ENCODE results near the gene CENPP.

- TF ChIP-seq, protein P1, sequence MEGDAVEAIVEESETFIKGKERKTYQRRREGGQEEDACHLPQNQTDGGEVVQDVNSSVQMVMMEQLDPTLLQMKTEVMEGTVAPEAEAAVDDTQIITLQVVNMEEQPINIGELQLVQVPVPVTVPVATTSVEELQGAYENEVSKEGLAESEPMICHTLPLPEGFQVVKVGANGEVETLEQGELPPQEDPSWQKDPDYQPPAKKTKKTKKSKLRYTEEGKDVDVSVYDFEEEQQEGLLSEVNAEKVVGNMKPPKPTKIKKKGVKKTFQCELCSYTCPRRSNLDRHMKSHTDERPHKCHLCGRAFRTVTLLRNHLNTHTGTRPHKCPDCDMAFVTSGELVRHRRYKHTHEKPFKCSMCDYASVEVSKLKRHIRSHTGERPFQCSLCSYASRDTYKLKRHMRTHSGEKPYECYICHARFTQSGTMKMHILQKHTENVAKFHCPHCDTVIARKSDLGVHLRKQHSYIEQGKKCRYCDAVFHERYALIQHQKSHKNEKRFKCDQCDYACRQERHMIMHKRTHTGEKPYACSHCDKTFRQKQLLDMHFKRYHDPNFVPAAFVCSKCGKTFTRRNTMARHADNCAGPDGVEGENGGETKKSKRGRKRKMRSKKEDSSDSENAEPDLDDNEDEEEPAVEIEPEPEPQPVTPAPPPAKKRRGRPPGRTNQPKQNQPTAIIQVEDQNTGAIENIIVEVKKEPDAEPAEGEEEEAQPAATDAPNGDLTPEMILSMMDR (IDR thresholded peaks at IDR 0.05; ENCODE audit: insufficient read depth, low read depth, low read length) = no peak
- TF ChIP-seq EZH2 (IDR thresholded peaks at IDR 0.05; ENCODE audit: insufficient read depth, low read length) = no peak
These were observed 49.3 kb upstream of the CENPP start for GRCh38 chr9:92276331-92277032.

All from astrocyte (in vitro differentiated cells and primary cell).